Breast epithelium (tissue), 4 donors: ENCODE data around the gene ASXL3. TPM values are rescaled to one million over a fixed set of nuclear protein-coding genes. Genes with fewer than 3 reads are reported as not detected.

ENCODE experiments used
- DNase-seq, 2 donors: peaks; one replicate each; pipeline ENCODE4 v3.0.0-alpha.2; 2019; ENCODE audit warnings: low spot score in 2 of 2
- H3K27ac ChIP-seq, 2 donors: fragments of 200-600 bp; sonication (generic) in 1 of 2; one replicate each; pipeline ENCODE4 v1.5.1; 2016 to 2019; ENCODE audit warnings: mild to moderate bottlenecking in 1 of 2
- H3K27me3 ChIP-seq, 2 donors: fragments of 200-600 bp; sonication (generic) in 1 of 2; one replicate each; pipeline versions ENCODE4 v1.5.1 to v1.6.0; 2017 to 2019; ENCODE audit warnings: control low read depth in 1 of 2, mild to moderate bottlenecking in 1 of 2
- H3K36me3 ChIP-seq: fragments of 200-600 bp; one replicate; pipeline ENCODE4 v1.5.1; 2019
- H3K4me1 ChIP-seq, 2 donors: fragments of 200-600 bp; sonication (generic); one replicate each; pipeline ENCODE4 v1.5.1; 2016 to 2019; ENCODE audit warnings: control low read depth in 1 of 2
- H3K4me3 ChIP-seq, 3 donors: fragments of 200-600 bp; sonication (generic); 1 replicate in 2 of 3; 2 replicates in 1 of 3; pipeline ENCODE4 v1.5.1; 2016 to 2019; ENCODE audit warnings: mild to moderate bottlenecking in 3 of 3, moderate library complexity in 2 of 3
- H3K9me3 ChIP-seq, 2 donors: fragments of 200-600 bp; sonication (generic) in 1 of 2; one replicate each; pipeline ENCODE4 v1.5.1; 2016 to 2019; ENCODE audit warnings: control low read depth in 1 of 2
- CTCF ChIP-seq, 3 donors: fragments of 450-650 bp; IDR thresholded peaks; one replicate each; pipeline ENCODE4 v1.5.1; 2016 to 2017; ENCODE audit warnings: antibody characterized with exemption in 3 of 3, mild to moderate bottlenecking in 3 of 3, moderate library complexity in 3 of 3
- POLR2A ChIP-seq: fragments of 450-650 bp; IDR thresholded peaks from one replicate; pipeline ENCODE4 v1.6.1; 2016; ENCODE audit warnings: antibody characterized with exemption, mild to moderate bottlenecking, moderate library complexity
- POLR2AphosphoS5 ChIP-seq, 3 donors: sonication (generic); formaldehyde crosslinking; IDR thresholded peaks; one replicate each; pipeline ENCODE4 v1.6.1; 2017; ENCODE audit warnings: antibody characterized with exemption in 3 of 3
- intact Hi-C: fragments of 100-400 bp; cut with DNase I; formaldehyde crosslinking; loops from one replicate; pipeline ENCODE4 v1.15.1; 2023; ENCODE audit warnings: low total_unique reads
- total RNA-seq, 3 donors: library from RNA; depleted of rRNA; stranded (reverse); fragments of >200 nt; gene quantifications; one replicate each; pipeline ENCODE4 v1.1.0, GENCODE V29; 2016

The ASXL3 gene
- total RNA-seq, 3 donors from 2014 or later: 0.96 to 3.4 (median 0.98) TPM

- intact Hi-C loops: loop anchor here (2.0 kb wide), 1 partner anchor 15 kb away; no protein-coding TSS in a partner anchor
- H3K4me1 ChIP-seq: no peaks in the 10 kb centered on the region
- H3K4me3 ChIP-seq: no peak overlapping the region
- no peak overlapping the region for H3K27ac ChIP-seq
- TF ChIP-seq CTCF (IDR thresholded peaks at IDR 0.05): no peak
- no peaks in the 10 kb centered on the region for H3K9me3 ChIP-seq
- H3K36me3 ChIP-seq: no peaks in the 10 kb centered on the region
- no peak for DNase-seq
- H3K27me3 ChIP-seq: peaks cover 0 to 7% of the 10 kb centered on the region in 2 donors
These were observed 3.8 kb downstream of the ASXL3 start for GRCh38 chr18:33581856-33582255.

DNA sequence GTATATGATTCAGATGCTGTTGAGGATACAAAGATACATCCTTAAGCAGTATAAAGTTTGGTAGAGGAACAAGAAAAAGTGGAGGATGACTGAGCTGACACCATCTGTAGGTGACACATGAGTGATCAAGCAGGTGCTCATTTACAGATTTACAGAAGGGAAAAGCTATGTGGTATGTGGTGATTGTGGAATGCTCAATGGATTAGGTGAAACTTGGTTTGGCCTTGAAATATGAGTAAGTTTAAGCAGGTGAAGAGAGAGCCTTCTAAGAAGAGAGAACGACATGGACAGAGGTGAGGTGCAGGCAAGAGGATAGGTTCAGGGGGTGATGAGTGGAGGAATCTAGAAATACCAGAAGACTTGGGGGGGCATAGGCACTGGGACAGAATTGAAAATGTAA lies 5.9 kb downstream of the ASXL3 start:
- DNase-seq: no peak
- Histone ChIP-seq H3K9me3 (no peaks in the 10 kb centered on the region), H3K27me3 (no peaks in the 10 kb centered on the region), H3K27ac (no peak overlapping the region), H3K4me1 (no peaks in the 10 kb centered on the region), H3K4me3 (no peak overlapping the region), H3K36me3 (no peaks in the 10 kb centered on the region)
- intact Hi-C loops: loop anchor here (2.0 kb wide), 1 partner anchor 17 kb away; no protein-coding TSS in a partner anchor
- TF ChIP-seq CTCF (IDR thresholded peaks at IDR 0.05): no peak
- TF ChIP-seq POLR2A: no peak
- no peak for TF ChIP-seq POLR2AphosphoS5 (IDR thresholded peaks at IDR 0.05)

GRCh38 chr18:33584548-33585430 lies 6.8 kb downstream of the ASXL3 start:
- no peak for DNase-seq
- H3K27me3 ChIP-seq: no peaks in the 10 kb centered on the region
- no peak overlapping the region for H3K4me3 ChIP-seq
- H3K4me1 ChIP-seq: no peaks in the 10 kb centered on the region
- H3K9me3 ChIP-seq: no peaks in the 10 kb centered on the region
- TF ChIP-seq POLR2AphosphoS5 (IDR thresholded peaks at IDR 0.05): no peak
- TF ChIP-seq CTCF (IDR thresholded peaks at IDR 0.05): no peak
- TF ChIP-seq POLR2A: no peak
- intact Hi-C loops: no loop called here
- no peaks in the 10 kb centered on the region for H3K36me3 ChIP-seq
- H3K27ac ChIP-seq: no peak overlapping the region

DNA sequence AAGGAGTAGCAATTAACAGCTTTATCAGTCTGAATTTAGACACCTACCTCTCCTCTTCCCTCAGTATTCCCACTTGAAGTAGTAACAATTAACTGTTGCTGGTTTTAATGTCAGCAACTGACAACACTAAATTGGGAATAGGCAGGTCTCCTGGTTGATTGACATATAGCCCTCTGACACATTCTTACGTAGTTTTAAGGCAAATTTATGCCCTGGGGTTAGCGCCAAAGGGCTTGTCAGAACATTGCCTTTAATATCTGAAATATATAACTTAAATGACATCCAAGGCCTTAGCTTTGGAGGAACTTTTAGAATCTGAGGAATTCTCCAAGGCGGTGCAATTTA lies 7.4 kb downstream of the ASXL3 start:
- Histone ChIP-seq H3K27me3 (no peaks in the 10 kb centered on the region), H3K4me3 (no peak overlapping the region), H3K4me1 (no peaks in the 10 kb centered on the region), H3K9me3 (no peaks in the 10 kb centered on the region), H3K36me3 (no peaks in the 10 kb centered on the region), H3K27ac (no peak overlapping the region)
- DNase-seq: no peak
- intact Hi-C loops: no loop called here
- no peak for TF ChIP-seq CTCF (IDR thresholded peaks at IDR 0.05)
- TF ChIP-seq POLR2A: no peak
- TF ChIP-seq POLR2AphosphoS5 (IDR thresholded peaks at IDR 0.05): no peak

DNA sequence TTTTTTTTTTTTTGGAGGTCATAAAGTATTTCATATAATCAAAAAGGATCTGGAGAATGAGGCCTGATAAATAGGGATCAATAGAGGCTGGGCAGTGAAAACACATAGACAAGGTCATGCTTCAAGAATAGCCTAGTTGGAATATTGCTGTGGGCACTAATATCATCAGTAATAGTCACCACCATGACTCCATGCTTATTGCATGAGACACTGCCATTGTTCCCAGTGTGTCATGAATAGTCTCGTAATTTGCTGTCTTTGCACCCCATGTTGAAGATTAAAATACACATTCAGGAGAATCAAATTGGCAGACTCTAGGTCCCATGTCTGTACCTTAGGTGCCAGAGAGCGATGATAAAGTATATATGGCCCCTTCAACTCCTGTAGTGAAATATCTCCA lies 10.3 kb downstream of the ASXL3 start:
- DNase-seq: no peak
- Histone ChIP-seq H3K27ac (no peak overlapping the region), H3K9me3 (no peaks in the 10 kb centered on the region), H3K36me3 (no peaks in the 10 kb centered on the region), H3K4me1 (no peaks in the 10 kb centered on the region), H3K27me3 (no peaks in the 10 kb centered on the region), H3K4me3 (no peak overlapping the region)
- intact Hi-C loops: no loop called here
- no peak for TF ChIP-seq POLR2AphosphoS5 (IDR thresholded peaks at IDR 0.05)
- TF ChIP-seq POLR2A: no peak
- TF ChIP-seq CTCF (IDR thresholded peaks at IDR 0.05): no peak
